ENCODE results near the gene CDRT4.
A peak's percentile ranks its signal among the peaks of the same experiment; 100 is the strongest.

DNA sequence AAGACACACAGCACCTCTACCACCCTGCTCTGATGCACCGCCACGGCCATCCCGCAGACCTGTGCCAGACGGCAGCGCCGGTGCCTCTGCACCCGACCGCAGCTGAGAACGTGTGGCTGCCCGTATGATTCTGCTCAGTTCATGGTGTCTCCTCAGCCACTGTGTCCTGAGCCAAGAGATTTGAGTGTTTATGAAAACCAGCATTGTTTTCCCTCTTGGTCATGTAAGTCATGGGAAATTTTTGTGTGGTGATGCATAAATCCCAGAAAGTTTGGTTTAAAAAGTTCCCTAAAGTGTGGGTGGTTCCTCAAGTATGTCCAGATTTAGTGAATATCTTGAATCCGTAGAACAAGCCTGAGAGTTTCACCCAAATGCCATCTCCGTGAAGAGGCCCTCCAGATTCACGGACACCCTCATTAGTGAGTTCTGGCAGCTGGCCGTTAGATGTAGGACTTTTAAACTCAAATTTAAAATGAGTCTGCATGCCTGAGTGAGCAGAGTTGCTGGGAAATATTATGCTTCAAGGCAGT is 57.6 kb downstream of the CDRT4 start:
- TF ChIP-seq, protein P1, sequence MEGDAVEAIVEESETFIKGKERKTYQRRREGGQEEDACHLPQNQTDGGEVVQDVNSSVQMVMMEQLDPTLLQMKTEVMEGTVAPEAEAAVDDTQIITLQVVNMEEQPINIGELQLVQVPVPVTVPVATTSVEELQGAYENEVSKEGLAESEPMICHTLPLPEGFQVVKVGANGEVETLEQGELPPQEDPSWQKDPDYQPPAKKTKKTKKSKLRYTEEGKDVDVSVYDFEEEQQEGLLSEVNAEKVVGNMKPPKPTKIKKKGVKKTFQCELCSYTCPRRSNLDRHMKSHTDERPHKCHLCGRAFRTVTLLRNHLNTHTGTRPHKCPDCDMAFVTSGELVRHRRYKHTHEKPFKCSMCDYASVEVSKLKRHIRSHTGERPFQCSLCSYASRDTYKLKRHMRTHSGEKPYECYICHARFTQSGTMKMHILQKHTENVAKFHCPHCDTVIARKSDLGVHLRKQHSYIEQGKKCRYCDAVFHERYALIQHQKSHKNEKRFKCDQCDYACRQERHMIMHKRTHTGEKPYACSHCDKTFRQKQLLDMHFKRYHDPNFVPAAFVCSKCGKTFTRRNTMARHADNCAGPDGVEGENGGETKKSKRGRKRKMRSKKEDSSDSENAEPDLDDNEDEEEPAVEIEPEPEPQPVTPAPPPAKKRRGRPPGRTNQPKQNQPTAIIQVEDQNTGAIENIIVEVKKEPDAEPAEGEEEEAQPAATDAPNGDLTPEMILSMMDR (IDR thresholded peaks at IDR 0.05): no peak
- peak in 2 of 3 donors; percentile 32 to 40 for TF ChIP-seq POLR2A (IDR thresholded peaks at IDR 0.05)
